ENCODE data around the gene EDAR. TPM values are rescaled to one million over a fixed set of nuclear protein-coding genes. Genes with fewer than 3 reads are reported as not detected.

The EDAR gene
- total and polyA plus RNA-seq, 10 of the 15 experiments (the other 5 are each of a cell fraction or from before 2014, with no cell fraction given), result 0.04 TPM; not detected in 9

DNA sequence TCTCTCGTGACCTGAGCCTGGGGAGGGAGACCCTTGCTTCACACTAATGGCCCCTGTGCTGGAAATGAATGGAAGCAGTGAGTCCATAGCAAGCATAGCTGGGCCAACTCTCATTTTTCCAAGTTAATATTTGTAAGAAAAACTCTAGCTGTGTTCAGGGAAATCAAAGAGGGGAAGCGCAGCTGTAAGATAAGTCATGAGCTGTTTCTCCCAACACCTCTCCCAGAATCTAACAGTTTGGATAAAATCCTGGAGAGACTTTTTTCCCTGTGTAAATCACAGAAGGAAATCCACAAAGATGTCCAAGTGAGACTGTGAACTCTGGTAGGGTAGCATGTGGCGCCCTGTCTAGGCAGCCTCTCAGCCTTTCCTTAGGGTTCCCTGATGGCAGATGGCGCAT, 27.2 kb downstream of the EDAR start:
- ChIA-PET SMC1A (ENCODE audit: uncharacterized antibody, unreplicated experiment) (no interaction called here), RAD21 (ENCODE audit: unreplicated experiment) (no interaction called here), POLR2A (interaction anchor here (0.7 kb wide), 1 partner anchor 141 kb away, joined by 5 read pairs; no protein-coding TSS in a partner anchor), CTCF (interaction anchor here (0.9 kb wide), 1 partner anchor 9 kb away, joined by 3 read pairs; no protein-coding TSS in a partner anchor)
- Histone ChIP-seq H3K27ac (ENCODE audit: control insufficient read depth, insufficient read depth) (no peak overlapping the region), H3K4me2 (ENCODE audit: control insufficient read depth, insufficient read depth) (no peak overlapping the region), H3K9ac (ENCODE audit: control insufficient read depth, insufficient read depth, low read length) (no peak overlapping the region), H3K9me3 (replicated peaks; ENCODE audit: control insufficient read depth, insufficient read depth, low read length) (no peaks in the 10 kb centered on the region), H3K79me2 (ENCODE audit: control insufficient read depth, insufficient read depth, low read length) (no peaks in the 10 kb centered on the region), H4K20me1 (ENCODE audit: control insufficient read depth, insufficient read depth) (no peaks in the 10 kb centered on the region), H3K27me3 (replicated peaks in 1 of 2; ENCODE audit: control insufficient read depth in 2 of 2, insufficient read depth in 2 of 2, low read length in 1 of 2) (peaks cover 0 to 3% of the 10 kb centered on the region in 2 experiments; a peak in 3 of 4 replicates), H2AFZ (ENCODE audit: control insufficient read depth, low read depth, low read length) (no peak overlapping the region), H3K36me3 (ENCODE audit: control insufficient read depth in 2 of 2, insufficient read depth in 2 of 2, low read length in 1 of 2) (no peaks in the 10 kb centered on the region), H3K4me3 (no peak overlapping the region), H3K4me1 (ENCODE audit: control insufficient read depth, insufficient read depth, low read length) (no peaks in the 10 kb centered on the region)
- FAIRE-seq, result no peak
- WGBS (ENCODE audit: insufficient coverage, insufficient replicate concordance, low lambda C conversion rate, missing lambda C conversion rate), result 43% methylated on average over 4 of the region's 4 CpGs
- TF ChIP-seq NR2C2 (IDR thresholded peaks at IDR 0.05; ENCODE audit: borderline replicate concordance, control insufficient read depth, insufficient read length, low read depth) (no peak), POLR2A (IDR thresholded peaks at IDR 0.05; ENCODE audit: low read depth, low read length) (no peak), TCF7 (IDR thresholded peaks at IDR 0.05; ENCODE audit: borderline replicate concordance) (no peak), CBX3 (IDR thresholded peaks at IDR 0.05; ENCODE audit: borderline replicate concordance, low read depth) (no peak)
- BruUV-seq (replicated peaks), result no TSS peak
- no peak for ATAC-seq
- DNase-seq (ENCODE audit: low read depth, low spot score), result no peak
- intact Hi-C loops (cut with micrococcal nuclease; ENCODE audit: unreplicated experiment), result loop anchor here (5.0 kb wide), 1 partner anchor 61 kb away; no protein-coding TSS in a partner anchor
- in situ Hi-C loops (cut with MboI), result no loop called here

DNA sequence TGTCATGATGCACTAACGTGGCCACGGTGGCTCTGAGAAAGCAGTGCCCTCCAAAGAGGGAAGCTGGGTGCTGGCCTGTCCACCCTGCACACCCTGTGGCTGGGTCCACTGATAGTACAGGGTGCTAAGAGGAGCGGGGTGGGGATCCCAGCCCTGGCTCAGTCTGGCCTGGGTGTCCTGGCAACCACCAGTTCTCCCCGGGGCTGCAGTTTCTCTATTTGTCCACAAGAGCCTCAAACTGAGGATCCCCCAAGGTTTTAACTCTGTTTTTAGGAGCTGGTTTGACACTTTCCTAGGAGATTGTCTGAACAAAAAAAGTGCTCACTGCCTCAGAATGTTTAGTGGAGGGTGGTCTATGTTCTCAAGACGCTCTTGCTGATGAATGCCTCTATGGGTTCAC, 29.0 kb downstream of the EDAR start:
- Histone ChIP-seq H3K4me3 (no peak overlapping the region), H3K4me2 (ENCODE audit: control insufficient read depth, insufficient read depth) (no peak overlapping the region), H3K9me3 (replicated peaks; ENCODE audit: control insufficient read depth, insufficient read depth, low read length) (no peaks in the 10 kb centered on the region), H3K9ac (ENCODE audit: control insufficient read depth, insufficient read depth, low read length) (no peak overlapping the region), H3K4me1 (ENCODE audit: control insufficient read depth, insufficient read depth, low read length) (no peaks in the 10 kb centered on the region), H3K27me3 (replicated peaks in 1 of 2; ENCODE audit: control insufficient read depth in 2 of 2, insufficient read depth in 2 of 2, low read length in 1 of 2) (peaks cover 0 to 3% of the 10 kb centered on the region in 2 experiments; a peak in 3 of 4 replicates), H2AFZ (ENCODE audit: control insufficient read depth, low read depth, low read length) (no peak overlapping the region), H3K27ac (ENCODE audit: control insufficient read depth, insufficient read depth) (no peak overlapping the region), H3K79me2 (ENCODE audit: control insufficient read depth, insufficient read depth, low read length) (no peaks in the 10 kb centered on the region), H4K20me1 (ENCODE audit: control insufficient read depth, insufficient read depth) (no peaks in the 10 kb centered on the region), H3K36me3 (ENCODE audit: control insufficient read depth in 2 of 2, insufficient read depth in 2 of 2, low read length in 1 of 2) (no peaks in the 10 kb centered on the region)
- intact Hi-C loops (cut with micrococcal nuclease; ENCODE audit: unreplicated experiment), result loop anchor here (5.0 kb wide), 1 partner anchor 62 kb away; no protein-coding TSS in a partner anchor
- WGBS (ENCODE audit: insufficient coverage, insufficient replicate concordance, low lambda C conversion rate, missing lambda C conversion rate), result 9% methylated on average over 5 of the region's 5 CpGs
- POLR2A ChIA-PET, result no interaction called here
- ATAC-seq (peak; percentile 58; the same call in 2 of the 3 replicates), DNase-seq (ENCODE audit: low read depth, low spot score) (no peak), FAIRE-seq (no peak)
- no TSS peak for BruUV-seq (replicated peaks)
- TF ChIP-seq, protein P1, sequence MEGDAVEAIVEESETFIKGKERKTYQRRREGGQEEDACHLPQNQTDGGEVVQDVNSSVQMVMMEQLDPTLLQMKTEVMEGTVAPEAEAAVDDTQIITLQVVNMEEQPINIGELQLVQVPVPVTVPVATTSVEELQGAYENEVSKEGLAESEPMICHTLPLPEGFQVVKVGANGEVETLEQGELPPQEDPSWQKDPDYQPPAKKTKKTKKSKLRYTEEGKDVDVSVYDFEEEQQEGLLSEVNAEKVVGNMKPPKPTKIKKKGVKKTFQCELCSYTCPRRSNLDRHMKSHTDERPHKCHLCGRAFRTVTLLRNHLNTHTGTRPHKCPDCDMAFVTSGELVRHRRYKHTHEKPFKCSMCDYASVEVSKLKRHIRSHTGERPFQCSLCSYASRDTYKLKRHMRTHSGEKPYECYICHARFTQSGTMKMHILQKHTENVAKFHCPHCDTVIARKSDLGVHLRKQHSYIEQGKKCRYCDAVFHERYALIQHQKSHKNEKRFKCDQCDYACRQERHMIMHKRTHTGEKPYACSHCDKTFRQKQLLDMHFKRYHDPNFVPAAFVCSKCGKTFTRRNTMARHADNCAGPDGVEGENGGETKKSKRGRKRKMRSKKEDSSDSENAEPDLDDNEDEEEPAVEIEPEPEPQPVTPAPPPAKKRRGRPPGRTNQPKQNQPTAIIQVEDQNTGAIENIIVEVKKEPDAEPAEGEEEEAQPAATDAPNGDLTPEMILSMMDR (IDR thresholded peaks at IDR 0.05 in 2 of 3, conservative IDR thresholded peaks at IDR 0.05 in 1 of 3; ENCODE audit: control insufficient read depth in 2 of 3, extremely low read depth in 1 of 3, insufficient read depth in 1 of 3, low read depth in 3 of 3, low read length in 3 of 3), result peak in 1 of 3 experiments; percentile 17; a peak in 1 of 6 replicates
- TF ChIP-seq GABPA (IDR thresholded peaks at IDR 0.05; ENCODE audit: low read depth), result no peak
- SMC1A ChIA-PET (ENCODE audit: uncharacterized antibody, unreplicated experiment), result no interaction called here
- RAD21 ChIA-PET (ENCODE audit: unreplicated experiment), result no interaction called here
- in situ Hi-C loops (cut with MboI), result no loop called here
- CTCF ChIA-PET, result no interaction called here
